ENCODE measurements around the gene ALG14.

GRCh38 chr1:94936861-94937620, 135.7 kb downstream of the ALG14 start:
- TF ChIP-seq EP300 (IDR thresholded peaks at IDR 0.05) (no peak), CTCF (IDR thresholded peaks at IDR 0.05) (no peak), POLR2A (IDR thresholded peaks at IDR 0.05) (no peak)

Data from upper lobe of left lung (tissue), 4 donors.